Esophagus muscularis mucosa (tissue), 4 donors: Measurements from ENCODE around the gene ZNF24. TPM values are rescaled to one million over a fixed set of nuclear protein-coding genes. Genes with fewer than 3 reads are reported as not detected.

Experiments
- DNase-seq: peaks from one replicate; pipeline ENCODE4 v3.0.0-alpha.2; 2017; ENCODE audit errors: extremely low spot score
- H3K27ac ChIP-seq, 4 donors: fragments of 200-600 bp; sonication (generic); replicated peaks in 1 of 4; 1 replicate in 3 of 4; 2 replicates in 1 of 4; pipeline ENCODE4 v1.5.1; 2016 to 2019; ENCODE audit warnings: mild to moderate bottlenecking in 1 of 4
- H3K27me3 ChIP-seq, 4 donors: fragments of 200-600 bp; sonication (generic); one replicate each; pipeline versions ENCODE4 v1.5.1 to v1.6.0; 2016 to 2019
- H3K36me3 ChIP-seq, 4 donors: fragments of 200-600 bp; sonication (generic); one replicate each; pipeline ENCODE4 v1.5.1; 2016 to 2019
- H3K4me1 ChIP-seq, 4 donors: fragments of 200-600 bp; sonication (generic); one replicate each; pipeline ENCODE4 v1.5.1; 2016 to 2019
- H3K4me3 ChIP-seq, 4 donors: fragments of 200-600 bp; sonication (generic); 1 replicate in 2 of 4; 2 replicates in 2 of 4; pipeline ENCODE4 v1.5.1; 2016 to 2019; ENCODE audit warnings: mild to moderate bottlenecking in 4 of 4, moderate library complexity in 1 of 4
- H3K9me3 ChIP-seq, 4 donors: fragments of 200-600 bp; sonication (generic); 1 replicate in 3 of 4; 2 replicates in 1 of 4; pipeline ENCODE4 v1.5.1; 2016 to 2019
- CTCF ChIP-seq, 3 experiments: fragments of 200-600 bp in 2 of 3; fragments of 450-650 bp in 1 of 3; sonication (generic) in 2 of 3; IDR thresholded peaks; one replicate each; pipeline ENCODE4 v1.5.1; 2017 to 2019; ENCODE audit warnings: antibody characterized with exemption in 3 of 3, mild to moderate bottlenecking in 2 of 3, moderate library complexity in 1 of 3
- EP300 ChIP-seq: sonication (generic); formaldehyde crosslinking; IDR thresholded peaks from one replicate; pipeline ENCODE4 v1.6.1; 2017; ENCODE audit warnings: antibody characterized with exemption
- POLR2A ChIP-seq: fragments of 450-650 bp; IDR thresholded peaks from one replicate; pipeline ENCODE4 v1.6.1; 2017; ENCODE audit warnings: antibody characterized with exemption, moderate library complexity, mild to moderate bottlenecking, low read depth
- POLR2AphosphoS5 ChIP-seq, 2 donors: sonication (generic); formaldehyde crosslinking; IDR thresholded peaks; one replicate each; pipeline ENCODE4 v1.6.1; 2017; ENCODE audit warnings: antibody characterized with exemption in 2 of 2
- WGBS: methylation state at CpG from one replicate; pipeline ENCODE4 v1.1.5; 2018; 5-methylcytosine and 5-hydroxymethylcytosine counted together
- intact Hi-C: fragments of 100-400 bp; cut with DNase I; formaldehyde crosslinking; loops from one replicate; pipeline ENCODE4 v1.15.1; 2023
- total RNA-seq, 4 donors: library from RNA; depleted of rRNA; stranded (reverse); fragments of >200 nt; gene quantifications; one replicate each; pipeline versions ENCODE4 v1.1.0 to v1.2.1, GENCODE V29; 2016

ZNF24 gene
- total RNA-seq, 4 donors from 2014 or later, result 31.2 to 41.1 (median 39.3) TPM

DNA sequence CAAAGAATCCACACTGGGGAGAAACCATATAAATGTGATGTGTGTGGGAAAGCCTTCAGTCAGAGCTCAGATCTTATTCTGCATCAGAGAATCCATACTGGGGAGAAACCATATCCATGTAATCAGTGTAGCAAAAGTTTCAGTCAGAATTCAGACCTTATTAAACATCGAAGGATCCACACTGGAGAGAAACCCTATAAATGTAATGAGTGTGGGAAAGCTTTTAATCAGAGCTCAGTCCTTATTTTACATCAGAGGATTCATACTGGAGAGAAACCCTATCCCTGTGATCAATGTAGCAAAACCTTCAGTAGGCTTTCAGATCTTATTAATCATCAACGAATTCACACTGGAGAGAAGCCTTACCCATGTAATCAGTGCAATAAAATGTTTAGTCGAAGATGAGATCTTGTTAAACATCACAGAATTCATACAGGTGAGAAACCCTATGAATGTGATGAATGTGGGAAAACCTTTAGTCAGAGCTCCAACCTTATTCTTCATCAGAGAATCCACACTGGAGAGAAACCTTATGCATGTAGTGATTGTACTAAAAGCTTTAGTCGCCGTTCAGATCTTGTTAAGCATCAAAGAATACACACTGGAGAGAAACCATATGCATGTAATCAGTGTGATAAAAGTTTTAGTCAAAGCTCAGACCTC, 37.5 kb downstream of the ZNF24 start:
- no peak for DNase-seq
- peaks cover 35 to 51% (median 41%) of the 10 kb centered on the region in 4 donors for H3K36me3 ChIP-seq
- no peak overlapping the region for H3K4me3 ChIP-seq
- peaks cover 9 to 94% (median 74%) of the 10 kb centered on the region in 4 donors for H3K9me3 ChIP-seq
- 98% methylated on average over 5 of the region's 5 CpGs for WGBS
- no peak for TF ChIP-seq POLR2AphosphoS5 (IDR thresholded peaks at IDR 0.05)
- no peak for TF ChIP-seq EP300
- TF ChIP-seq CTCF (IDR thresholded peaks at IDR 0.05), result no peak
- no peak for TF ChIP-seq POLR2A
- no peaks in the 10 kb centered on the region for H3K27me3 ChIP-seq
- H3K4me1 ChIP-seq, result peaks cover 0 to 7% (median 3%) of the 10 kb centered on the region in 4 donors
- intact Hi-C loops, result no loop called here
- H3K27ac ChIP-seq, result no peak overlapping the region

- H3K27ac ChIP-seq, result no peak overlapping the region
- no peaks in the 10 kb centered on the region for H3K4me1 ChIP-seq
- H3K27me3 ChIP-seq, result no peaks in the 10 kb centered on the region
- DNase-seq, result no peak
- WGBS, result 97% methylated on average over 4 of the region's 4 CpGs
- no peak overlapping the region for H3K4me3 ChIP-seq
- H3K9me3 ChIP-seq, result peaks cover 9 to 77% (median 67%) of the 10 kb centered on the region in 4 donors
- no peak for TF ChIP-seq POLR2AphosphoS5 (IDR thresholded peaks at IDR 0.05)
- TF ChIP-seq EP300, result no peak
- no peak for TF ChIP-seq POLR2A
- TF ChIP-seq CTCF (IDR thresholded peaks at IDR 0.05), result no peak
- peaks cover 35 to 59% (median 49%) of the 10 kb centered on the region in 4 donors for H3K36me3 ChIP-seq
- intact Hi-C loops, result no loop called here
These were observed 40.6 kb downstream of the ZNF24 start for GRCh38 chr18:35303610-35304009.

GRCh38 chr18:35296060-35296459, 48.2 kb downstream of the ZNF24 start:
- Histone ChIP-seq H3K4me1 (peaks cover 10 to 15% (median 14%) of the 10 kb centered on the region in 4 donors), H3K27ac (no peak overlapping the region), H3K4me3 (no peak overlapping the region), H3K36me3 (peaks cover 0 to 51% (median 15%) of the 10 kb centered on the region in 4 donors), H3K9me3 (peaks cover 0 to 11% (median 2%) of the 10 kb centered on the region in 4 donors), H3K27me3 (no peaks in the 10 kb centered on the region)
- 100% methylated on average over 2 of the region's 2 CpGs for WGBS
- intact Hi-C loops, result loop anchor here (5.0 kb wide), 1 partner anchor 49 kb away; no protein-coding TSS in a partner anchor
- TF ChIP-seq EP300 (no peak), POLR2A (no peak), CTCF (IDR thresholded peaks at IDR 0.05) (no peak), POLR2AphosphoS5 (IDR thresholded peaks at IDR 0.05) (no peak)
- no peak for DNase-seq

DNA sequence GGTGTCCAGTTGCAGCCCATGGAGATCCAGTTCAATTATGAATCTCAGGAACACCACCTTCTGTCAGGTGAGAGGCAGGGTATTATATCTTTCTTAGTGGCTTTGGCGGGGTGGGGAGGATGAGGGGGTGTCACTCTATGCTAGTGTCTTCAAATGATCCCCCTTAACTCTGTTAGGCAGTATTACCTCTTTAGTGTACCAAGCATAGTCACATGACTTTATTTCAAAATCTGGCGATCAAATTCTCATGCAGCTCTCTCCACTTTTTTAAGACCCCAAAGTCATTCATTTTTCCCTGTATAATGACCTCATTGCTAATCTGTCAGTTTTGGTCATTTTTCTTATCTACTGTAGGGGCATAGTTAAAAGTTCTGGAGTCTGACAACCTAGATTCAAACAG, 53.1 kb downstream of the ZNF24 start:
- intact Hi-C loops, result loop anchor here (2.0 kb wide), 1 partner anchor 52 kb away; no protein-coding TSS in a partner anchor
- peak overlapping the region; percentile 62 to 84 (median 74) for H3K4me3 ChIP-seq
- peaks cover 0 to 29% (median 5%) of the 10 kb centered on the region in 4 donors for H3K36me3 ChIP-seq
- 70% methylated on average over 2 of the region's 2 CpGs for WGBS
- H3K27me3 ChIP-seq, result no peaks in the 10 kb centered on the region
- no peak for DNase-seq
- TF ChIP-seq POLR2AphosphoS5 (IDR thresholded peaks at IDR 0.05) (no peak), CTCF (IDR thresholded peaks at IDR 0.05) (no peak), POLR2A (no peak), EP300 (no peak)
- H3K27ac ChIP-seq, result no peak overlapping the region
- H3K9me3 ChIP-seq, result no peaks in the 10 kb centered on the region
- peaks cover 14 to 39% (median 34%) of the 10 kb centered on the region in 4 donors for H3K4me1 ChIP-seq
